Thyroid gland (tissue), 4 donors: Measurements from ENCODE around the gene GIPC2. TPM values are rescaled to one million over a fixed set of nuclear protein-coding genes. Genes with fewer than 3 reads are reported as not detected.

Source experiments
- DNase-seq, 2 donors: peaks; one replicate each; pipeline ENCODE4 v3.0.0-alpha.2; 2019
- H3K27ac ChIP-seq, 3 donors: fragments of 200-600 bp; sonication (generic); 1 replicate in 2 of 3; 2 replicates in 1 of 3; pipeline ENCODE4 v1.5.1; 2016 to 2019; ENCODE audit warnings: mild to moderate bottlenecking in 1 of 3, moderate library complexity in 1 of 3
- H3K27me3 ChIP-seq: fragments of 200-600 bp; sonication (generic); one replicate; pipeline ENCODE4 v1.5.1; 2019
- H3K36me3 ChIP-seq, 2 donors: fragments of 200-600 bp; sonication (generic); one replicate each; pipeline ENCODE4 v1.5.1; 2016 to 2019
- H3K4me1 ChIP-seq, 2 donors: fragments of 200-600 bp; sonication (generic); one replicate each; pipeline ENCODE4 v1.5.1; 2017 to 2019
- H3K4me3 ChIP-seq, 3 donors: fragments of 200-600 bp; sonication (generic); replicated peaks in 1 of 3; 1 replicate in 2 of 3; 2 replicates in 1 of 3; pipeline ENCODE4 v1.5.1; 2016; ENCODE audit warnings: mild to moderate bottlenecking in 1 of 3
- H3K9me3 ChIP-seq: fragments of 200-600 bp; sonication (generic); one replicate; pipeline ENCODE4 v1.5.1; 2017
- POLR2A ChIP-seq, 2 donors: fragments of 450-650 bp; IDR thresholded peaks; one replicate each; pipeline ENCODE4 v1.6.1; 2017; ENCODE audit warnings: antibody characterized with exemption in 2 of 2, mild to moderate bottlenecking in 2 of 2, moderate library complexity in 1 of 2
- WGBS, 2 donors: methylation state at CpG; one replicate each; pipeline ENCODE4 v1.1.5; 2017; 5-methylcytosine and 5-hydroxymethylcytosine counted together
- intact Hi-C: fragments of 100-400 bp; cut with DNase I; formaldehyde crosslinking; loops from one replicate; pipeline ENCODE4 v1.15.1; 2023
- total RNA-seq, 4 donors: library from RNA; depleted of rRNA; stranded (reverse); fragments of >200 nt; gene quantifications; one replicate each; pipeline ENCODE4 v1.2.3, GENCODE V29; 2016
- TF ChIP-seq, protein P1 (sequence below), 6 experiments: fragments of 200-600 bp in 3 of 6; fragments of 450-650 bp in 3 of 6; sonication (generic) in 3 of 6; IDR thresholded peaks; one replicate each; pipeline ENCODE4 v1.5.1; 2016 to 2019; ENCODE audit warnings: antibody characterized with exemption in 6 of 6, mild to moderate bottlenecking in 2 of 6, inconsistent platforms in 1 of 6, moderate library complexity in 1 of 6

GIPC2 gene
- total RNA-seq, 4 donors from 2014 or later = 1.5 to 5.0 (median 2.6) TPM

DNA sequence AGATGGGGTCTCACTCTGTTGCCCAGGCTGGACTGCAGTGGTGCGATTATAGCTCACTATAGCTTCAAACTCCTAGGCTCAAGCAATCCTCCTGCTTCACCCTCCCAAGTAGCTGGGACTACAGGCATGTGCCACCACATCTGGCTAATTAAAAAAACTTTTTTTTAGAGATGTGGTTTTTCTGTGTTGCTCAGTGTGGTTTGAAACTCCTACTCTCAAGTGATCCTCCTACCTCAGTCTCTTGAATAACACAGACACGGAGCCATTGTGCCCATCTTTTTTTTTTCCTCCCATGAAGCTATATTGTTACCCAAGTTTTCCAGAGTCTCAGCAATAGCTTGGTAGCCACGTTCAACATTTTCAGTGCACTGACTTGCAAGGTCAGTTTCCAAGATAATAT lies 2.7 kb downstream of the GIPC2 start:
- intact Hi-C loops = no loop called here
- TF ChIP-seq, protein P1, sequence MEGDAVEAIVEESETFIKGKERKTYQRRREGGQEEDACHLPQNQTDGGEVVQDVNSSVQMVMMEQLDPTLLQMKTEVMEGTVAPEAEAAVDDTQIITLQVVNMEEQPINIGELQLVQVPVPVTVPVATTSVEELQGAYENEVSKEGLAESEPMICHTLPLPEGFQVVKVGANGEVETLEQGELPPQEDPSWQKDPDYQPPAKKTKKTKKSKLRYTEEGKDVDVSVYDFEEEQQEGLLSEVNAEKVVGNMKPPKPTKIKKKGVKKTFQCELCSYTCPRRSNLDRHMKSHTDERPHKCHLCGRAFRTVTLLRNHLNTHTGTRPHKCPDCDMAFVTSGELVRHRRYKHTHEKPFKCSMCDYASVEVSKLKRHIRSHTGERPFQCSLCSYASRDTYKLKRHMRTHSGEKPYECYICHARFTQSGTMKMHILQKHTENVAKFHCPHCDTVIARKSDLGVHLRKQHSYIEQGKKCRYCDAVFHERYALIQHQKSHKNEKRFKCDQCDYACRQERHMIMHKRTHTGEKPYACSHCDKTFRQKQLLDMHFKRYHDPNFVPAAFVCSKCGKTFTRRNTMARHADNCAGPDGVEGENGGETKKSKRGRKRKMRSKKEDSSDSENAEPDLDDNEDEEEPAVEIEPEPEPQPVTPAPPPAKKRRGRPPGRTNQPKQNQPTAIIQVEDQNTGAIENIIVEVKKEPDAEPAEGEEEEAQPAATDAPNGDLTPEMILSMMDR (IDR thresholded peaks at IDR 0.05) = no peak
- TF ChIP-seq POLR2A (IDR thresholded peaks at IDR 0.05) = no peak
- no peaks in the 10 kb centered on the region for H3K27me3 ChIP-seq
- H3K36me3 ChIP-seq = no peaks in the 10 kb centered on the region
- 91 to 92% methylated on average over 3 of the region's 3 CpGs for WGBS, 2 donors
- H3K27ac ChIP-seq = no peak overlapping the region
- peaks cover 0 to 4% of the 10 kb centered on the region in 2 donors for H3K4me1 ChIP-seq
- no peaks in the 10 kb centered on the region for H3K9me3 ChIP-seq
- H3K4me3 ChIP-seq = no peak overlapping the region
- DNase-seq = no peak

- TF ChIP-seq, protein P1 (IDR thresholded peaks at IDR 0.05) = no peak
- no peak for TF ChIP-seq POLR2A (IDR thresholded peaks at IDR 0.05)
- Histone ChIP-seq H3K4me1 (peaks cover 0 to 4% of the 10 kb centered on the region in 2 donors), H3K4me3 (no peak overlapping the region), H3K27me3 (no peaks in the 10 kb centered on the region), H3K27ac (no peak overlapping the region), H3K9me3 (no peaks in the 10 kb centered on the region), H3K36me3 (no peaks in the 10 kb centered on the region)
- DNase-seq = no peak
- intact Hi-C loops = no loop called here
- WGBS, 2 donors = 78 to 94% methylated on average over 4 of the region's 4 CpGs
Observed at GRCh38 chr1:78049396-78049795, 3.6 kb downstream of the GIPC2 start.

DNA sequence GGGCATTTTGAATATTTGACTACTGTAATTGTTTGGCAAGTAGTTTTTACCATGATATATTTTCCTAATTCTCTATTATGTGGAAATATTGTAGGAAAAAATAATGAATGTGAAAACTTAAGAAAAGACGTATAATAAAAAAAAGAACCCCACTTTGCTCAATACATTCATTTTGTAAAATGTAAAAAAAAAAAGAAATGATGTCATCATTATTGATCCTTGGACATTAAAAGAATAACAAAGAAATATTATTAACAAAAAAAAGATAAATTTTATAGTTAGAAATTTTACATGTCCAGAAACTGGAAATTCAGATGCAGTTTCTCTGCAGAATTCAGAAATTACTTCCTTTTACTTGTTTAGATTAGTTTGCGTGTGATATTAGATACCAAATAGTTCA lies 5.2 kb downstream of the GIPC2 start:
- Histone ChIP-seq H3K9me3 (no peaks in the 10 kb centered on the region), H3K36me3 (no peaks in the 10 kb centered on the region), H3K4me1 (peaks cover 0 to 4% of the 10 kb centered on the region in 2 donors), H3K27me3 (no peaks in the 10 kb centered on the region), H3K4me3 (no peak overlapping the region), H3K27ac (no peak overlapping the region)
- intact Hi-C loops = no loop called here
- 93 to 97% methylated on average over 2 of the region's 2 CpGs for WGBS, 2 donors
- TF ChIP-seq, protein P1 (IDR thresholded peaks at IDR 0.05) = no peak
- no peak for TF ChIP-seq POLR2A (IDR thresholded peaks at IDR 0.05)
- no peak for DNase-seq

DNA sequence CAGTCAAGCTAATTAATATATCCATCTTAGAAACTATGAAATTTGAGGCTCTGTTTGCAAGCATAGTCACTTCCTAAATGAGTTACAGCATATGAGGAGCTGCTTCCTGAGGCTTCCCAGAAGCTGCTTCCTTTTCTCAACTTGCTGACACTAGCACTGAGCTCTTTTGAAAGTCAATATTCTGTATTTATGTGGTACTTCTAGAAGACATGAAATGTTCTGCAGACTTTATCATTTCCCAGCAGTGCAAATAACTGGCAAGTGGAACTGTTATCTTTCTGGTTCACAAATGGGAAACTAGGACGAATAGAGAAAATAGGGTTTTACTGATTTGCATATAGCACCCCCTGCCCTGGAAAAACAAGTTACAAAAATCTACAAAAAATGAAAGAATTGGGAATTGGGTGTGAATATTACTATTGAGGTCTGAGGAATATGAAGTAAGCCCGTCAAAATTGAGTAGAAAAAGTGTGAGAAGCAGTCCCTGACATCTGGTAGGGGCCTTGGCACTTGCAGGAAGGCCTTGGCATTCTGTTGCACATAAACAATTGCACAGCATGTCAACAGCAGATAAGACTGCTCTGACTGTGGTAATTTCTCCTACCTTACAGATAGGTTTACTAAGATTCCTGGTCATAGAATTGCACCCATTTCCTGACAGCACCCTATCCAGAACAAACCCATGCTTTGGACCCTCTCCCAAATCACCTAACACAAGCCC lies 7.1 kb downstream of the GIPC2 start:
- TF ChIP-seq, protein P1 (IDR thresholded peaks at IDR 0.05) = no peak
- 77 to 86% methylated on average over 2 of the region's 2 CpGs for WGBS, 2 donors
- intact Hi-C loops = no loop called here

GRCh38 chr1:78053498-78053897 lies 7.7 kb downstream of the GIPC2 start:
- H3K27ac ChIP-seq = no peak overlapping the region
- no peak for DNase-seq
- 77 to 95% methylated on average over 2 of the region's 2 CpGs for WGBS, 2 donors
- no peaks in the 10 kb centered on the region for H3K9me3 ChIP-seq
- no peaks in the 10 kb centered on the region for H3K36me3 ChIP-seq
- no peaks in the 10 kb centered on the region for H3K4me1 ChIP-seq
- no peaks in the 10 kb centered on the region for H3K27me3 ChIP-seq
- no peak overlapping the region for H3K4me3 ChIP-seq
- no peak for TF ChIP-seq POLR2A (IDR thresholded peaks at IDR 0.05)
- TF ChIP-seq, protein P1 (IDR thresholded peaks at IDR 0.05) = no peak
- intact Hi-C loops = no loop called here

More for the DNA sequence above, 7.1 kb downstream of the GIPC2 start:
- H3K27me3 ChIP-seq = no peaks in the 10 kb centered on the region
- H3K4me1 ChIP-seq = no peaks in the 10 kb centered on the region
- DNase-seq = no peak
- no peak overlapping the region for H3K27ac ChIP-seq
- H3K9me3 ChIP-seq = no peaks in the 10 kb centered on the region
- no peak overlapping the region for H3K4me3 ChIP-seq
- no peaks in the 10 kb centered on the region for H3K36me3 ChIP-seq
